Smooth muscle cell (in vitro differentiated cells): Measurements from ENCODE around the gene SLC30A1. TPM values are rescaled to one million over a fixed set of nuclear protein-coding genes. Genes with fewer than 3 reads are reported as not detected.

Source experiments
- DNase-seq: peaks from one replicate; lab custom pipeline; 2025; ENCODE audit not compliant: unreplicated experiment; lab: John Stamatoyannopoulos, UW
- H2AFZ ChIP-seq: fragments of 200-600 bp; sonication (generic); 2 replicates; pipeline ENCODE4 v1.6.0; 2016; ENCODE audit warnings: antibody characterized with exemption, low read depth, mild to moderate bottlenecking
- H3F3A ChIP-seq: fragments of 200-600 bp; sonication (generic); 2 replicates; pipeline ENCODE4 v1.6.0; 2017; ENCODE audit warnings: antibody characterized with exemption, low read depth
- H3K27ac ChIP-seq: fragments of 200-600 bp; sonication (generic); 2 replicates; pipeline ENCODE4 v1.5.1; 2016; ENCODE audit warnings: low read depth, mild to moderate bottlenecking
- H3K27me3 ChIP-seq: fragments of 200-600 bp; sonication (generic); 2 replicates; pipeline ENCODE4 v1.6.1; 2016; ENCODE audit warnings: low read depth, mild to moderate bottlenecking
- H3K36me3 ChIP-seq: fragments of 200-600 bp; sonication (generic); 2 replicates; pipeline ENCODE4 v1.5.1; 2016; ENCODE audit warnings: low read depth
- H3K4me1 ChIP-seq: fragments of 200-600 bp; sonication (generic); 2 replicates; pipeline ENCODE4 v1.5.1; 2016; ENCODE audit warnings: low read depth
- H3K4me2 ChIP-seq: fragments of 200-600 bp; sonication (generic); 2 replicates; pipeline ENCODE4 v1.6.0; 2016; ENCODE audit warnings: mild to moderate bottlenecking
- H3K4me3 ChIP-seq: fragments of 200-600 bp; sonication (generic); 2 replicates; pipeline ENCODE4 v1.5.1; 2016; ENCODE audit warnings: mild to moderate bottlenecking
- H3K79me2 ChIP-seq: fragments of 200-600 bp; sonication (generic); 2 replicates; pipeline ENCODE4 v1.6.0; 2016; ENCODE audit warnings: low read depth, mild to moderate bottlenecking
- H3K9ac ChIP-seq: fragments of 200-600 bp; sonication (generic); 2 replicates; pipeline ENCODE4 v1.6.0; 2016; ENCODE audit warnings: low read depth
- H3K9me3 ChIP-seq: fragments of 200-600 bp; sonication (generic); replicated peaks from 2 replicates; pipeline ENCODE4 v1.5.1; 2016; ENCODE audit warnings: low read depth
- H4K20me1 ChIP-seq: fragments of 200-600 bp; sonication (generic); 2 replicates; pipeline ENCODE4 v1.6.0; 2016; ENCODE audit warnings: low read depth
- CTCF ChIP-seq: fragments of 200-600 bp; sonication (generic); IDR thresholded peaks from 2 replicates; pipeline ENCODE4 v1.5.1; 2017; ENCODE audit warnings: borderline replicate concordance, mild to moderate bottlenecking, antibody characterized with exemption; ENCODE audit not compliant: insufficient read depth, poor library complexity, severe bottlenecking
- WGBS: methylation state at CpG from one replicate; pipeline ENCODE4 v1.1.7; 2016; ENCODE audit warnings: low lambda C conversion rate; 5-methylcytosine and 5-hydroxymethylcytosine counted together
- polyA plus RNA-seq: library from polyadenylated mRNA; unstranded; fragments of >200 nt; fragmentation: Nextera tagmentation; extraction: Ambion mirVana; gene quantifications from 2 replicates; pipeline ENCODE4 v1.2.1, GENCODE V29; 2016
- total RNA-seq: library from RNA; depleted of rRNA; stranded (reverse); fragments of >200 nt; gene quantifications from 2 replicates; pipeline ENCODE4 v1.2.3, GENCODE V29; 2014

The SLC30A1 gene
- total and polyA plus RNA-seq, 2 experiments from 2014 or later, result 8.0 to 19.0 TPM

- Histone ChIP-seq H3K79me2 (no peaks in the 10 kb centered on the region), H3K27ac (no peak overlapping the region), H3K4me1 (no peaks in the 10 kb centered on the region), H3K4me2 (no peak overlapping the region), H3K9me3 (no peaks in the 10 kb centered on the region), H4K20me1 (no peaks in the 10 kb centered on the region), H3F3A (no peaks in the 10 kb centered on the region), H3K9ac (no peak overlapping the region), H2AFZ (no peak overlapping the region), H3K36me3 (no peaks in the 10 kb centered on the region), H3K4me3 (no peak overlapping the region), H3K27me3 (no peaks in the 10 kb centered on the region)
- DNase-seq, result no peak
- WGBS, result 69% methylated on average over 12 of the region's 12 CpGs
- no peak for TF ChIP-seq CTCF
Measured at GRCh38 chr1:211551638-211552460, 27.1 kb downstream of the SLC30A1 start.

DNA sequence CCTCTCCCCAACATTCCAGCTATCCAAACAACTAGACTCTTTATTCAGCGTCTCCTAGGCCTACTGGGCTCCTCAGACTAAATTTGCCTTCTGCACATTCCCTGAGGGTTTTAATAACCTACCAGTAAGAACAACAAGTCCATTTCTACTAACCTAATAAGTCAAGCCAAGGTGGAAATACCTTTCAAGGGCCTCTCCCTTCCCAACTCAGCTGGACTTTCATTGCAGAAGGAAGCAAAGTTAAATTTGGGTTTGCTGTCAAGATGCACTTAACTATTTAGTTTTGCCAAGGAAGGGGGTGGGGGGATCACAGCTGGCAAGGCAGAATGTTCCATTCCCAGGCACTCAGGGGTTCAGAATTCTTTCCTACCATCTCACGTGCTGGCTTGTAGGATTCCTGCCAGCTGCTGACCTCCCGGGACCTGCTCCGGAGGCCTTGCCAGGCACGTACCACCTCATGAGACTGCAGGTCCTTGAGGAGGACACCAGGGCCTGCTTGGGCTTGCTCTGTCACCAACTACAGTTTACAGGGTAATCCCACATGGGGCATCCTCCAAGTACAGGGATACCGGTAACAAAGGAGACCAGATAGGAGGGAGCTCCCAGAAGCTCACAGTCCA lies 29.8 kb downstream of the SLC30A1 start:
- Histone ChIP-seq H4K20me1 (no peaks in the 10 kb centered on the region), H2AFZ (no peak overlapping the region), H3K27me3 (no peaks in the 10 kb centered on the region), H3K36me3 (no peaks in the 10 kb centered on the region), H3K79me2 (no peaks in the 10 kb centered on the region), H3K4me1 (no peaks in the 10 kb centered on the region), H3F3A (no peaks in the 10 kb centered on the region), H3K9ac (no peak overlapping the region), H3K9me3 (no peaks in the 10 kb centered on the region), H3K4me2 (no peak overlapping the region), H3K27ac (no peak overlapping the region), H3K4me3 (no peak overlapping the region)
- no peak for DNase-seq
- 87% methylated on average over 6 of the region's 6 CpGs for WGBS
- no peak for TF ChIP-seq CTCF

GRCh38 chr1:211548321-211549091 lies 30.5 kb downstream of the SLC30A1 start:
- H3K4me1 ChIP-seq, result no peaks in the 10 kb centered on the region
- peak overlapping the region; percentile 7 for H3K27ac ChIP-seq
- H4K20me1 ChIP-seq, result no peaks in the 10 kb centered on the region
- no peaks in the 10 kb centered on the region for H3F3A ChIP-seq
- H3K9me3 ChIP-seq, result no peaks in the 10 kb centered on the region
- no peak overlapping the region for H2AFZ ChIP-seq
- no peak for DNase-seq
- WGBS, result 61% methylated on average over 9 of the region's 9 CpGs
- no peaks in the 10 kb centered on the region for H3K27me3 ChIP-seq
- no peak overlapping the region for H3K4me3 ChIP-seq
- H3K79me2 ChIP-seq, result no peaks in the 10 kb centered on the region
- no peak overlapping the region for H3K9ac ChIP-seq
- H3K36me3 ChIP-seq, result no peaks in the 10 kb centered on the region
- no peak overlapping the region for H3K4me2 ChIP-seq
- no peak for TF ChIP-seq CTCF
